Fibroblast of the aortic adventitia (primary cell): Measurements from ENCODE around the gene HSPB7. TPM values are rescaled to one million over a fixed set of nuclear protein-coding genes. Genes with fewer than 3 reads are reported as not detected.
A peak's percentile ranks its signal among the peaks of the same experiment; 100 is the strongest.
"Not testable (repeated sequence)": the region's sequence is repeated elsewhere in the genome, so short reads cannot be mapped to it uniquely, and the experiment has no call there.

Source experiments
- DNase-seq: peaks from one replicate; pipeline ENCODE4 v3.0.0-alpha.2; 2010; ENCODE audit warnings: low read depth
- H3K4me3 ChIP-seq: 2 replicates; pipeline ENCODE4 v1.5.1; 2011; ENCODE audit warnings: low read depth, mild to moderate bottlenecking, control low read depth, low read length, moderate library complexity
- CTCF ChIP-seq: IDR thresholded peaks from 2 replicates; pipeline ENCODE4 v1.5.1; 2011; ENCODE audit warnings: mild to moderate bottlenecking, low read length, control low read depth, inconsistent platforms; ENCODE audit not compliant: insufficient read depth
- total RNA-seq: library from RNA; depleted of rRNA; stranded (reverse); fragments of >200 nt; gene quantifications from 2 replicates; pipeline ENCODE4 v1.2.3, GENCODE V29; 2012; ENCODE audit warnings: low replicate concordance

Gene HSPB7
- total RNA-seq, 1 donor, result 8.9 TPM

GRCh38 chr1:16038620-16038912 lies 20.7 kb upstream of the HSPB7 start:
- H3K4me3 ChIP-seq, result no peak overlapping the region
- no peak for TF ChIP-seq CTCF
- no peak for DNase-seq

- not testable (repeated sequence) for DNase-seq
These were observed 18.6 kb upstream of the HSPB7 start for GRCh38 chr1:16036461-16036860.

GRCh38 chr1:16033103-16033632 lies 15.3 kb upstream of the HSPB7 start:
- not testable (repeated sequence) for H3K4me3 ChIP-seq, DNase-seq

More at GRCh38 chr1:16036461-16036860, 18.6 kb upstream of the HSPB7 start:
- H3K4me3 ChIP-seq, result not testable (repeated sequence)

- DNase-seq, result peak; percentile 89
- no peak overlapping the region for H3K4me3 ChIP-seq
- TF ChIP-seq CTCF, result peak; percentile 100
These were observed 14.7 kb upstream of the HSPB7 start for GRCh38 chr1:16032388-16033102.

- TF ChIP-seq CTCF, result no peak
- no peak overlapping the region for H3K4me3 ChIP-seq
- DNase-seq, result no peak
These were observed 13.7 kb upstream of the HSPB7 start for GRCh38 chr1:16031551-16031950.

GRCh38 chr1:16029288-16029687 lies 11.4 kb upstream of the HSPB7 start:
- TF ChIP-seq CTCF, result no peak
- no peak overlapping the region for H3K4me3 ChIP-seq
- DNase-seq, result no peak

GRCh38 chr1:16029003-16029268 lies 11.1 kb upstream of the HSPB7 start:
- DNase-seq, H3K4me3 ChIP-seq: not testable (repeated sequence)

GRCh38 chr1:16028237-16029002 lies 10.6 kb upstream of the HSPB7 start:
- TF ChIP-seq CTCF, result no peak
- no peak overlapping the region for H3K4me3 ChIP-seq
- no peak for DNase-seq
